WERI-Rb-1 (cell line): ENCODE measurements around the gene ZNF324.
"Not testable (repeated sequence)": the region's sequence is repeated elsewhere in the genome, so short reads cannot be mapped to it uniquely, and the experiment has no call there.

Experiments
- DNase-seq: peaks from one replicate; pipeline ENCODE4 v3.0.0-alpha.2; 2020
- H3K27ac ChIP-seq: fragments of 250-450 bp; sonication (Bioruptor Pico); 2 replicates; pipeline ENCODE4 v1.5.1; 2020; ENCODE audit warnings: mild to moderate bottlenecking, moderate library complexity
- H3K27me3 ChIP-seq: fragments of 250-450 bp; sonication (Bioruptor Pico); 2 replicates; pipeline ENCODE4 v1.5.1; 2021; ENCODE audit warnings: mild to moderate bottlenecking, low read depth, moderate library complexity; ENCODE audit not compliant: insufficient read depth, severe bottlenecking
- H3K36me3 ChIP-seq: fragments of 250-450 bp; sonication (Bioruptor Pico); 2 replicates; pipeline ENCODE4 v1.5.1; 2020; ENCODE audit warnings: mild to moderate bottlenecking, moderate library complexity
- H3K4me3 ChIP-seq: 2 replicates; pipeline ENCODE4 v1.5.1; 2011; ENCODE audit warnings: low read depth, mild to moderate bottlenecking, control low read depth, low read length
- H3K9me3 ChIP-seq: fragments of 250-450 bp; sonication (Bioruptor Pico); 2 replicates; pipeline ENCODE4 v1.5.1; 2021; ENCODE audit warnings: mild to moderate bottlenecking, moderate library complexity; ENCODE audit not compliant: severe bottlenecking
- TF ChIP-seq, protein P1 (sequence below): IDR thresholded peaks from 2 replicates; pipeline ENCODE4 v1.5.1; 2011; ENCODE audit warnings: low read depth, mild to moderate bottlenecking, control low read depth, inconsistent platforms, low read length

ZNF324 gene

DNA sequence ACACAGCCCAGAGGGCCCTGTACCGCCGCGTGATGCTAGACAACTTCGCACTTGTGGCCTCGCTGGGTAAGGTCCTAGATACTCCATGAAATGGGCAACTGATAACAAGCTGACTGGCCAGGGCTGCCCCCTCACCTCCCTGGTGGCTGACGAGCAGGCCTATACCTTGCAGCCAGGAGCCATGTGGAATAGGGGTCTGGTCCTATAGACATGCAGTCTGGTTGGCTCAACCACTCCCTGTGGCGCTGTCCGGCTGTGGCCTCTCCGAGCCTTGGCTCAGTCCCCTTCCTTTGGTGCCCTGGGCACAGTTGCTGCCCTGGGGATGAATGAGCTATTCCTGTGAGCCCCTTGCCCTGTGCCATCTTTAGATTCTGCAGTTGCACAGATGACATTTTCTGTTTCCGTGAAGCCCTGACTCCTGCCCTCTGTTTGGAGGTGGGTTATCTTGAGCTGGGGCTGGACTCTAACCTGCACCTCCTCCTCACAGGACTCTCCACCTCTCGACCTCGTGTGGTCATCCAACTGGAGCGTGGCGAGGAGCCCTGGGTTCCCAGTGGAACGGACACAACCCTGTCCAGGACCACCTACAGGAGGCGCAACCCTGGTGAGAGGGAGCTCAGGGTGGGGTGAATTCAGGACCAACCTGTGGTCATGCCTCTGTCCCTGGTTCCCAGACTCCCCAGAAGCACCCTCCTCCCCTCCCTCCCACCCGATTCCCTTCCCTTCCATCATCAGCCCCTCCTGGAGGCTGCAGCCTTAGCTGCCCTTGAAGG is 2.5 kb downstream of the ZNF324 start:
- H3K27me3 ChIP-seq, result no peaks in the 10 kb centered on the region
- H3K4me3 ChIP-seq, result no peak overlapping the region
- no peaks in the 10 kb centered on the region for H3K9me3 ChIP-seq
- H3K36me3 ChIP-seq, result peaks cover 27% of the 10 kb centered on the region
- no peak for DNase-seq
- no peak overlapping the region for H3K27ac ChIP-seq
- TF ChIP-seq, protein P1, sequence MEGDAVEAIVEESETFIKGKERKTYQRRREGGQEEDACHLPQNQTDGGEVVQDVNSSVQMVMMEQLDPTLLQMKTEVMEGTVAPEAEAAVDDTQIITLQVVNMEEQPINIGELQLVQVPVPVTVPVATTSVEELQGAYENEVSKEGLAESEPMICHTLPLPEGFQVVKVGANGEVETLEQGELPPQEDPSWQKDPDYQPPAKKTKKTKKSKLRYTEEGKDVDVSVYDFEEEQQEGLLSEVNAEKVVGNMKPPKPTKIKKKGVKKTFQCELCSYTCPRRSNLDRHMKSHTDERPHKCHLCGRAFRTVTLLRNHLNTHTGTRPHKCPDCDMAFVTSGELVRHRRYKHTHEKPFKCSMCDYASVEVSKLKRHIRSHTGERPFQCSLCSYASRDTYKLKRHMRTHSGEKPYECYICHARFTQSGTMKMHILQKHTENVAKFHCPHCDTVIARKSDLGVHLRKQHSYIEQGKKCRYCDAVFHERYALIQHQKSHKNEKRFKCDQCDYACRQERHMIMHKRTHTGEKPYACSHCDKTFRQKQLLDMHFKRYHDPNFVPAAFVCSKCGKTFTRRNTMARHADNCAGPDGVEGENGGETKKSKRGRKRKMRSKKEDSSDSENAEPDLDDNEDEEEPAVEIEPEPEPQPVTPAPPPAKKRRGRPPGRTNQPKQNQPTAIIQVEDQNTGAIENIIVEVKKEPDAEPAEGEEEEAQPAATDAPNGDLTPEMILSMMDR, result no peak

DNA sequence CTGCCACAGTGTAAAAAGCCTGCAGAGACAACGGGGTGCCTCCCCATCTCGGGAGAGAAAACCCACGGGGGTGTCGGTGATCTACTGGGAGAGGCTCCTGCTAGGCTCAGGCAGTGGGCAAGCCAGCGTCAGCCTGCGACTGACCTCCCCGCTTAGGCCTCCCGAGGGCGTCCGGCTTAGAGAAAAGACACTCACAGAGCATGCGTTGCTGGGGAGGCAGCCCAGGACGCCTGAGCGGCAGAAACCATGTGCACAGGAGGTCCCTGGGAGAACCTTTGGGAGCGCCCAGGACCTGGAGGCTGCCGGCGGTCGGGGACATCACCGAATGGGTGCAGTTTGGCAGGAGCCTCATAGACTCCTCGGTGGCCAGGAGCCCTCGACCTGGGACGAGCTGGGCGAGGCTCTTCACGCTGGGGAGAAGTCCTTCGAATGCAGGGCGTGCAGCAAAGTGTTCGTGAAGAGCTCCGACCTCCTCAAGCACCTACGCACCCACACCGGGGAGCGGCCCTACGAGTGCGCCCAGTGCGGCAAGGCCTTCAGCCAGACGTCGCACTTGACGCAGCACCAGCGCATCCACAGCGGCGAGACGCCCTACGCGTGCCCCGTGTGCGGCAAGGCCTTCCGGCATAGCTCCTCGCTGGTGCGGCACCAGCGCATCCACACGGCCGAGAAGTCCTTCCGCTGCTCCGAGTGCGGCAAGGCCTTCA is 4.1 kb downstream of the ZNF324 start:
- H3K9me3 ChIP-seq, H3K27me3 ChIP-seq, DNase-seq, H3K27ac ChIP-seq, H3K4me3 ChIP-seq: not testable (repeated sequence)
- peaks cover 27% of the 10 kb centered on the region for H3K36me3 ChIP-seq

DNA sequence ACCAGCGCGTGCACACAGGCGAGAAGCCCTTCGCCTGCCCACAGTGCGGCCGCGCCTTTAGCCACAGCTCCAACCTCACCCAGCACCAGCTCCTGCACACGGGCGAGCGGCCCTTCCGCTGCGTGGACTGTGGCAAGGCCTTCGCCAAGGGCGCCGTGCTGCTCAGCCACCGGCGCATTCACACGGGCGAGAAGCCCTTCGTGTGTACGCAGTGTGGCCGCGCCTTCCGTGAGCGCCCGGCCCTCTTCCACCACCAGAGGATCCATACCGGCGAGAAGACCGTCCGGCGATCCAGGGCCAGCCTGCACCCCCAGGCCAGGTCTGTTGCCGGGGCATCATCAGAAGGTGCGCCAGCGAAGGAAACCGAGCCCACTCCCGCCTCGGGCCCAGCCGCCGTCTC is 4.9 kb downstream of the ZNF324 start:
- no peak for DNase-seq
- H3K4me3 ChIP-seq, result no peak overlapping the region
- TF ChIP-seq, protein P1, result no peak
- no peak overlapping the region for H3K27ac ChIP-seq
- no peaks in the 10 kb centered on the region for H3K9me3 ChIP-seq
- no peaks in the 10 kb centered on the region for H3K27me3 ChIP-seq
- peaks cover 27% of the 10 kb centered on the region for H3K36me3 ChIP-seq

DNA sequence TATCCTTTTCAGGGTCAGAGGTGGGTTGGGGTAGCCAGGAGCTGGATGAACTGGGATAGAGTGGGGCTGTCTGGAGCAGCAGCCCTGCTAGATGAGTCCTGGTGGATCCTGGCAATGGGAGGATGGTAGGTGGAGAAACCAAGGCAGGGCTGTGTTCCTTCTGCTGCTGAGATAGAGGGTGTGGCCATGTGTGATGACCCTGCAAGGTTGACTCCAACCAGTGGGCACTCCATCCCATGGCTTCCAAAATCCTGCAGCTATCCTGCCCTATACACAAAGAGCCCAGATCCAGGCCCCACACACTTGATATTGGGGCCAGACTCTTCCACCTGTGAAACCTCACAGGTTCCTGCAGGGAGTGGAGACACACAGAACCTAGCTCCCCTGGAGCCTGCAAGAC is 6.9 kb downstream of the ZNF324 start:
- no peak for DNase-seq
- TF ChIP-seq, protein P1, result no peak
- no peaks in the 10 kb centered on the region for H3K9me3 ChIP-seq
- peaks cover 34% of the 10 kb centered on the region for H3K36me3 ChIP-seq
- no peak overlapping the region for H3K27ac ChIP-seq
- no peak overlapping the region for H3K4me3 ChIP-seq
- H3K27me3 ChIP-seq, result no peaks in the 10 kb centered on the region

DNA sequence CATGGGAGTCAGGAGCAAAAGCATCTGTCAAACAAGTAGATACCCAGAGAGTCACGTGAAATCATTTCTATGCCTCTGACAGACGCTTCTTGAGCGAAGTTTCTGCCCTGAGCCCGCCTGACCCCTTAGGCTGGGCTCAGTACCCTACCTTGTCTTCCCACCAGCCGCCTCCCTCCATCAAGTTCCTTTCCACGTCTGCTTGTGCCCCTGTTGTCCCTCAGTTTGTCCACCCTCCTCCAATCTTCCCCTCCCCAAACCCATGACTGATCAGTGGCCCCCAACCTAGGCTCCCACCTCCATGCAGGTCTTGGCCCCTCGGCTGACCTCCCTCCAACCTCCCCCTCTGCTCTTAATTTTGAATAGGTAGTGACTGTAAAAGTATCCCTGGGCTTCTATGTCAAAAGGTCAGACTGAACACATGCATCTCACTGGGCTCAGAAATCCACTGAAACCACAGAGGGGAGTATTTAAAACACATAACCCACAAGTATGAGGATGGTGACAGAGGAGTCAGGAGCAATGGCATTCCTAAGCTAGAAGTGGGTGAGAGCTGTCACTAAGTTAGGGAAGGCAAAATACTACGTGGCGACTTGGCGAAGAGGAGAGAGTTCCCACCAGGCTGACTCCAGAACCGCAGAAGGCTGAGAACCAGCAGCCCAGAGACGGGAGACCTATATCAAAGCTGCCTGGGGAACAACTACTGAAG is 7.6 kb downstream of the ZNF324 start:
- H3K27ac ChIP-seq, result no peak overlapping the region
- no peaks in the 10 kb centered on the region for H3K9me3 ChIP-seq

More for the DNA sequence above, 7.6 kb downstream of the ZNF324 start:
- Histone ChIP-seq H3K27me3 (no peaks in the 10 kb centered on the region), H3K36me3 (peaks cover 34% of the 10 kb centered on the region), H3K4me3 (no peak overlapping the region)
- DNase-seq, result no peak
- TF ChIP-seq, protein P1, result no peak
